Type B pancreatic cell (in vitro differentiated cells): Measurements from ENCODE around the gene HCFC1R1. TPM values are rescaled to one million over a fixed set of nuclear protein-coding genes. Genes with fewer than 3 reads are reported as not detected.

Experiments used
- DNase-seq: peaks from one replicate; pipeline ENCODE4 v3.0.0; 2021; ENCODE audit warnings: mixed read lengths; ENCODE audit not compliant: unreplicated experiment; ENCODE audit errors: extremely low spot score
- H3K27ac Mint-ChIP-seq: 2 replicates; pipeline ENCODE4 v1.8.0; 2021; ENCODE audit warnings: mild to moderate bottlenecking, mixed read lengths
- H3K27me3 Mint-ChIP-seq: 2 replicates; pipeline ENCODE4 v1.8.0; 2021; ENCODE audit warnings: mixed read lengths
- H3K36me3 Mint-ChIP-seq: 2 replicates; pipeline ENCODE4 v1.8.0; 2021; ENCODE audit warnings: mixed read lengths
- H3K4me1 Mint-ChIP-seq: one replicate; pipeline ENCODE4 v1.8.0; 2021; ENCODE audit warnings: mixed read lengths; ENCODE audit not compliant: unreplicated experiment
- H3K4me3 Mint-ChIP-seq: 2 replicates; pipeline ENCODE4 v1.8.0; 2021; ENCODE audit warnings: mild to moderate bottlenecking, mixed read lengths
- H3K9me3 Mint-ChIP-seq: 2 replicates; pipeline ENCODE4 v1.8.0; 2021; ENCODE audit warnings: mixed read lengths
- total RNA-seq: library from RNA; stranded (reverse); gene quantifications from 2 replicates; pipeline ENCODE4 v1.2.1, GENCODE V29; 2021; ENCODE audit warnings: low replicate concordance
- TF ChIP-seq, protein P1 (sequence below): fragments of 200-600 bp; sonication (generic); conservative IDR thresholded peaks from 2 replicates; pipeline ENCODE4 v1.5.0; 2021; ENCODE audit warnings: antibody characterized with exemption, mild to moderate bottlenecking

HCFC1R1 gene
- total RNA-seq, 1 donor from 2014 or later: 34.8 TPM

DNA sequence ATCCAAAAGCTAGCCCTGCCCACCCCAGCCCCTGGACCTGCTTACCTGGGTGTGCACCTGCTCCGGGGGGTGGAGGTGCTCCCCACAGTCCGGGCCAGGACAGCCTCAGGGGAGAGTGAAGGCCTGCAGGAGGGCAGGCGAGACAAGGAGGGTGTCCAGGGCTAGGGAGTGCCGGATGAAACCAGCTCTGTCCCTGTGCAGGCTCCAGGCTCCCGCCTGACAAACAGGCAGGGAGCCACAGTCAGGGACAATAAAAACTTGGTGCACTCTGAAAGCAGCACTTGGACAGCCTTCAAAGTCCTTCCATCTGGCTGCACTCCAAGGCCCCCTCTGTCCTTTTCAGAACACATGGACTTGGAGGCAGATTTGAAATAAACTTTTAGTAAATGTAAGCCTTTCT lies 50.6 kb downstream of the HCFC1R1 start:
- DNase-seq: no peak
- Mint-ChIP-seq H3K9me3 (no peaks in the 10 kb centered on the region), H3K36me3 (peaks cover 3% of the 10 kb centered on the region), H3K4me3 (no peak overlapping the region), H3K27ac (no peak overlapping the region), H3K4me1 (peaks cover 12% of the 10 kb centered on the region), H3K27me3 (peaks cover 3% of the 10 kb centered on the region)
- TF ChIP-seq, protein P1, sequence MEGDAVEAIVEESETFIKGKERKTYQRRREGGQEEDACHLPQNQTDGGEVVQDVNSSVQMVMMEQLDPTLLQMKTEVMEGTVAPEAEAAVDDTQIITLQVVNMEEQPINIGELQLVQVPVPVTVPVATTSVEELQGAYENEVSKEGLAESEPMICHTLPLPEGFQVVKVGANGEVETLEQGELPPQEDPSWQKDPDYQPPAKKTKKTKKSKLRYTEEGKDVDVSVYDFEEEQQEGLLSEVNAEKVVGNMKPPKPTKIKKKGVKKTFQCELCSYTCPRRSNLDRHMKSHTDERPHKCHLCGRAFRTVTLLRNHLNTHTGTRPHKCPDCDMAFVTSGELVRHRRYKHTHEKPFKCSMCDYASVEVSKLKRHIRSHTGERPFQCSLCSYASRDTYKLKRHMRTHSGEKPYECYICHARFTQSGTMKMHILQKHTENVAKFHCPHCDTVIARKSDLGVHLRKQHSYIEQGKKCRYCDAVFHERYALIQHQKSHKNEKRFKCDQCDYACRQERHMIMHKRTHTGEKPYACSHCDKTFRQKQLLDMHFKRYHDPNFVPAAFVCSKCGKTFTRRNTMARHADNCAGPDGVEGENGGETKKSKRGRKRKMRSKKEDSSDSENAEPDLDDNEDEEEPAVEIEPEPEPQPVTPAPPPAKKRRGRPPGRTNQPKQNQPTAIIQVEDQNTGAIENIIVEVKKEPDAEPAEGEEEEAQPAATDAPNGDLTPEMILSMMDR: no peak

Other genes with a start within 250 kb of the HCFC1R1 start
- 237 and 243 TPM in 2 replicates for gene ELOB, start 246.7 kb downstream of the HCFC1R1 start, total RNA-seq
- 0.39 and 2.4 TPM in 2 replicates for gene PRSS33, start 236.4 kb downstream of the HCFC1R1 start, total RNA-seq
- not detected in 2 replicates for gene PRSS41, start 225.5 kb downstream of the HCFC1R1 start, total RNA-seq
- gene PRSS21, start 206.7 kb downstream of the HCFC1R1 start, total RNA-seq: not detected in 2 replicates
- 1.5 and 1.7 TPM in 2 replicates for gene ZG16B, start 193.6 kb downstream of the HCFC1R1 start, total RNA-seq
- gene PRSS22, start 165.8 kb downstream of the HCFC1R1 start, total RNA-seq: 42.5 and 56.8 TPM in 2 replicates
- 43.1 and 45.9 TPM in 2 replicates for gene FLYWCH2, start 140.7 kb downstream of the HCFC1R1 start, total RNA-seq
- gene FLYWCH1, start 112.0 kb downstream of the HCFC1R1 start, total RNA-seq: 17.8 and 28.6 TPM in 2 replicates
- 4.5 and 7.7 TPM in 2 replicates for gene KREMEN2, start 59.7 kb downstream of the HCFC1R1 start, total RNA-seq
- gene PAQR4, start 54.6 kb downstream of the HCFC1R1 start, total RNA-seq: 18.1 and 23.8 TPM in 2 replicates
- 25.1 and 42.3 TPM in 2 replicates for gene PKMYT1, start 43.5 kb downstream of the HCFC1R1 start, total RNA-seq
- gene CLDN9, start 11.0 kb downstream of the HCFC1R1 start, total RNA-seq: 0.99 and 3.4 TPM in 2 replicates
- 98.9 and 243 TPM in 2 replicates for gene CLDN6, start 5.8 kb downstream of the HCFC1R1 start, total RNA-seq
- 24.0 and 55.5 TPM in 2 replicates for gene TNFRSF12A, start 3.6 kb downstream of the HCFC1R1 start, total RNA-seq
- gene THOC6, start 93 bp upstream of the HCFC1R1 start, total RNA-seq: 40.1 and 50.7 TPM in 2 replicates
- gene BICDL2, start 13.0 kb upstream of the HCFC1R1 start, total RNA-seq: 15.2 and 28.6 TPM in 2 replicates
- gene MMP25, start 22.6 kb upstream of the HCFC1R1 start, total RNA-seq: 0.14 TPM in 2 replicates
- gene IL32, start 41.7 kb upstream of the HCFC1R1 start, total RNA-seq: 12.7 and 44.1 TPM in 2 replicates
- gene ZSCAN10, start 75.4 kb upstream of the HCFC1R1 start, total RNA-seq: not detected in 2 replicates
- gene ZNF205, start 88.6 kb upstream of the HCFC1R1 start, total RNA-seq: 15.0 and 18.2 TPM in 2 replicates
- gene ZNF213, start 111.1 kb upstream of the HCFC1R1 start, total RNA-seq: 11.6 and 13.3 TPM in 2 replicates
- 0.34 TPM in 1 of 2 replicates, not detected in the other for gene OR1F1, start 164.3 kb upstream of the HCFC1R1 start, total RNA-seq
- 10.5 and 12.4 TPM in 2 replicates for gene ZNF200, start 211.2 kb upstream of the HCFC1R1 start, total RNA-seq
- 0.19 TPM in 1 of 2 replicates, not detected in the other for gene MEFV, start 232.7 kb upstream of the HCFC1R1 start, total RNA-seq